Hematopoietic multipotent progenitor cell treated with erythropoietin and hydrocortisone succinate and interleukin-3 and kit ligand, for 17 days (in vitro differentiated cells): ENCODE data around the gene C4A.
"Not testable (repeated sequence)": the region's sequence is repeated elsewhere in the genome, so short reads cannot be mapped to it uniquely, and the experiment has no call there.

Experiments
- DNase-seq: peaks from one replicate; pipeline ENCODE4 v3.0.0-alpha.2; 2015; ENCODE audit warnings: low spot score

C4A gene

DNA sequence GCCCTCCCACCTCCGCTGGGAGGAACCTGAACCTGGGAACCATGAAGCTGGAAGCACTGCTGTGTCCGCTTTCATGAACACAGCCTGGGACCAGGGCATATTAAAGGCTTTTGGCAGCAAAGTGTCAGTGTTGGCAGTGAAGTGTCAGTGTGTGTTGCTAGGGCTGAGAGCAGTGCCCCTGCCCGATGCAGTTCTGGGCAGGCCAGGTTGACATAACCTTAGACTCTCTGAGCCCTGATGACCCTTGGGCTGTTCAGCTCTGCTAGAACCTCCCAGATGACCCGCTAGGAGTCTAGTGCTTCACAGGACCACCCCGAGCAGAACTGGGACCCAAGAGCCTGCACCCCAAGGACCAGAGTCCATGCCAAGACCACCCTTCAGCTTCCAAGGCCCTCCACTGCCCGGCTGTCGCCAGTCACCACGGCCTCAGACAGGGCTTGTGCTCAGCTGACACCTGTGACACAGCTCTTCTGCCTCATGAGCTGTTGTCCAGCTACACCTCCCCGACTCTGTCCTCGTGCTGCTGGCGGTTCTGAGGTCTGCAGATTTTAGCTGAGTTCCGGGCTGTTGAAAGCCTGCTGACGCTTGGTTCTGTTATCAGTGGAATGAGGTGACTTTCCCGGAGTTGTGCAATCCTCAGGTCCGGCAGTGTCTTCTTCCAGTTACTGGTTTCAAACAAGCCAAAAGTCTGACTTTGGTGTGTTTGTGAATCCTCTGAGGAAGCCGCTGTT, 53.6 kb downstream of the C4A start:
- DNase-seq, result not testable (repeated sequence)

DNA sequence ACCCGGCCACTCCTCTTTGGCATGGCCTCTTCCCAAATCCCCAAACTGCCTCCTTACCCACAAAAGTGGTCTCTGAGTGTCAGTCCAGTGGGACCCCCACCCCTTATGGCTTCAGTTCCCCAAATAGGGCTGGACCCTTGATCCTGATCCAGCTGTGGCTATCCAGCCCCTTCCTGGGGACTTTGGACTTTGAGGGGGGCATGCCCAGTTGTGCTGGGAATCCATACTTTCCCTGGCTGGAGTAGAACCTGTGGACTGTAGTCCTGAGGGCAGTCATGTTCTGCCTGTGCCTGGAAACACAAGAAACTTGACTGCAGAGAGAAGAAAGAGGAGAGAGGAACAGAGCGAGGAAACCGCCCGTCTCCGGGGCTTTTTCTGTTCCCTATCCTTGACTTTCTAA, 55.3 kb downstream of the C4A start:
- DNase-seq, result not testable (repeated sequence)

- DNase-seq, result not testable (repeated sequence)
Observed at GRCh38 chr6:32037598-32038524, 56.0 kb downstream of the C4A start, which contains the start of gene CYP21A2. CYP21A2 (plus strand) TSS chr6:32038415; CDS start chr6:32038423, 8 bp downstream.

DNA sequence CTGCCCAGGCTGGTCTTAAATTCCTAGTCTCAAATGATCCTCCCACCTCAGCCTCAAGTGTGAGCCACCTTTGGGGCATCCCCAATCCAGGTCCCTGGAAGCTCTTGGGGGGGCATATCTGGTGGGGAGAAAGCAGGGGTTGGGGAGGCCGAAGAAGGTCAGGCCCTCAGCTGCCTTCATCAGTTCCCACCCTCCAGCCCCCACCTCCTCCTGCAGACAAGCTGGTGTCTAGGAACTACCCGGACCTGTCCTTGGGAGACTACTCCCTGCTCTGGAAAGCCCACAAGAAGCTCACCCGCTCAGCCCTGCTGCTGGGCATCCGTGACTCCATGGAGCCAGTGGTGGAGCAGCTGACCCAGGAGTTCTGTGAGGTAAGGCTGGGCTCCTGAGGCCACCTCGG, 57.0 kb downstream of the C4A start:
- DNase-seq, result not testable (repeated sequence)

DNA sequence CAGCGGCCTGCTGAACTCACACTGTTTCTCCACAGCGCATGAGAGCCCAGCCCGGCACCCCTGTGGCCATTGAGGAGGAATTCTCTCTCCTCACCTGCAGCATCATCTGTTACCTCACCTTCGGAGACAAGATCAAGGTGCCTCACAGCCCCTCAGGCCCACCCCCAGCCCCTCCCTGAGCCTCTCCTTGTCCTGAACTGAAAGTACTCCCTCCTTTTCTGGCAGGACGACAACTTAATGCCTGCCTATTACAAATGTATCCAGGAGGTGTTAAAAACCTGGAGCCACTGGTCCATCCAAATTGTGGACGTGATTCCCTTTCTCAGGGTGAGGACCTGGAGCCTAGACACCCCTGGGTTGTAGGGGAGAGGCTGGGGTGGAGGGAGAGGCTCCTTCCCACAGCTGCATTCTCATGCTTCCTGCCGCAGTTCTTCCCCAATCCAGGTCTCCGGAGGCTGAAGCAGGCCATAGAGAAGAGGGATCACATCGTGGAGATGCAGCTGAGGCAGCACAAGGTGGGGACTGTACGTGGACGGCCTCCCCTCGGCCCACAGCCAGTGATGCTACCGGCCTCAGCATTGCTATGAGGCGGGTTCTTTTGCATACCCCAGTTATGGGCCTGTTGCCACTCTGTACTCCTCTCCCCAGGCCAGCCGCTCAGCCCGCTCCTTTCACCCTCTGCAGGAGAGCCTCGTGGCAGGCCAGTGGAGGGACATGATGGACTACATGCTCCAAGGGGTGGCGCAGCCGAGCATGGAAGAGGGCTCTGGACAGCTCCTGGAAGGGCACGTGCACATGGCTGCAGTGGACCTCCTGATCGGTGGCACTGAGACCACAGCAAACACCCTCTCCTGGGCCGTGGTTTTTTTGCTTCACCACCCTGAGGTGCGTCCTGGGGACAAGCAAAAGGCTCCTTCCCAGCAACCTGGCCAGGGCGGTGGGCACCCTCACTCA, 57.7 kb downstream of the C4A start:
- DNase-seq, result not testable (repeated sequence)

- DNase-seq, result not testable (repeated sequence)
Observed at GRCh38 chr6:32040299-32041049, 58.6 kb downstream of the C4A start.

DNA sequence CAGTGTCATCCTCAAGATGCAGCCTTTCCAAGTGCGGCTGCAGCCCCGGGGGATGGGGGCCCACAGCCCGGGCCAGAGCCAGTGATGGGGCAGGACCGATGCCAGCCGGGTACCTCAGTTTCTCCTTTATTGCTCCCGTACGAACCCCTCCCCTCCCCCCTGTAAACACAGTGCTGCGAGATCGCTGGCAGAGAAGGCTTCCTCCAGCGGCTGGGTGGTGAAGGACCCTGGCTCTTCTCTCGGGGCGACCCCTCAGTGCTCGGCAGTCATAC, 59.1 kb downstream of the C4A start:
- not testable (repeated sequence) for DNase-seq

- not testable (repeated sequence) for DNase-seq
Observed at GRCh38 chr6:32041385-32041784, 59.5 kb downstream of the C4A start.

- not testable (repeated sequence) for DNase-seq
Observed at GRCh38 chr6:32042276-32042675, 60.4 kb downstream of the C4A start.

GRCh38 chr6:32043589-32044380, 61.9 kb downstream of the C4A start:
- not testable (repeated sequence) for DNase-seq

DNA sequence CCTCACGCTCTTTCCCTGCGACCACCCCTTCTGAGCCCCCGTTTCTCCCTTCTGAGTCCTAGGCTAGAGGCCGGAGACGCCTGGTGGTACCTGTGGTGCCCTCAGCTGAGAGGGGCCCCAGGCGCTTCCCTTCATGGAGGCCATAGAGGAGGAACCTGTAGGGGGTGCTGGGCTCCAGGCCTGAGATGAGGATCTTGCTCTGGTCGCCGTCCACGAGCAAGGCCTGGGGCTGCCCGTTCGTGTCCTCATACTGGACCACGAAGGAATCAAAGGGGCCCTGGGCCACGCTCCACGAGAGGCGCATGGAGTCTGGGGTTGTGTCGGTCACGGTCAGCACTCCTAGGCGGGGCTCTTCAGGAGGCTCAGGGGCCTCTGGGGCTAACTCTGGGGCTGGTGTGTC, 63.1 kb downstream of the C4A start:
- not testable (repeated sequence) for DNase-seq

DNA sequence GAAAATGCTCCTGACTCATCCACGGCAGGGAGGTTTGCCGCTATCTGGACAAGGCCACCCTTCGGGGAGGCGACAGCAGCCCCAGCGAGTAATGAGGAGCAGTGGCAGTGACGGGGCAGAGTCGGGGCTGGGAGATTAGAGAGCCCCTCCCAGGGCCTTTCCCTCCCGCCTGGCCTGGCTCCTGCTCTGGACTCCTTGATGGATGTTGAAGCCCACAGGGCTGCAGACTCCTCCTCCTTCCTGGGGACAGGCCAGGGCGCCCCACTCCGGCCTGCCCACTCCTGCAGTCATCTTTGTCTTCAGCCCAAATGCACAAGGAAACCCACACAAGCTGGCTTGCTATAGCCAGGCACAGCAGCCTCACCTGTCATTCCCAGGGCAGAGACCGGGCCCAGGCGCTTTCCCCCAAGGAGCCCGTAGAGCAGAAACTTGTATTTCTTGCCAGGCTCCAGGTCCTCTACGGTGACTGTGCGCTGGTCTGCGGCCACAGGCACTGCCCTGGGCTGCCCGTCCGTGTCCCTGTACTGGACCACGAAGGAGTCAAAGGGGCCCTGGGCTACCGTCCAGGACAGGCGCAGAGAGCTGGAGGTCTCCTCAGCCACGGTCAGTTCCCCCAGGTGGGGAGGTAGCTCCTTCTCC, 64.1 kb downstream of the C4A start:
- DNase-seq, result peak; percentile 52

DNA sequence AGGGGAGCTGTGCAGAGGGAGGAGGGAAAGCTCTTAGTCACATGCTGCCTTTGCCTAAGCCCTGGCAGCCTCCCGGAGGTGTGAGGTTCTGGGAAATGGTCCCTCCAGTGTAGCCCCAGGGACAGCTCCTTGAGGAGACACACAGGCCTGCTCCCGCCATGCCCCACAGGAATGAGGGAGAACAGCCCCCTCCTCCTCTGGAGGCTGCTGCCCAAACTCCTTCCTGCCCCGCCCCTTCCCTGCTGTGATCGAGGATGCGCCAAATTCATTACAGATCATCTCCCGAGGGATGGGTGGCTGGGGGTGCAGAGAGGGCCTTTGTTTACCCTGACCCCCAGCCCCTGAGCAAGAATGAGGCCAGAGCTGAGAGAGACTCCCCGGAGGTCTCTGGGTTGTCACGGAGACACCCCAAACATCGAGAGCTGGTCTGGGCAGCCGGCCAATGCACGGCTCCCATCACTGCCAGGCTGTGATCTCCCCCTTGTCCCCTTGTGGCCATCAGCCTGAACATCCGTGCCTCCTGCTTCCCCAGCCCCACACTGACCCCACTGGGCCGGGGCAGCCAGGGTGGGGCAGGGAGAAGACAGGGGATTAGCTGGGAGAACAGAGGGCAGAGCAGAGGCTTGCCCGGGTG, 64.7 kb downstream of the C4A start:
- no peak for DNase-seq

- DNase-seq, result no peak
Observed at GRCh38 chr6:32047084-32047478, 65.2 kb downstream of the C4A start.

DNA sequence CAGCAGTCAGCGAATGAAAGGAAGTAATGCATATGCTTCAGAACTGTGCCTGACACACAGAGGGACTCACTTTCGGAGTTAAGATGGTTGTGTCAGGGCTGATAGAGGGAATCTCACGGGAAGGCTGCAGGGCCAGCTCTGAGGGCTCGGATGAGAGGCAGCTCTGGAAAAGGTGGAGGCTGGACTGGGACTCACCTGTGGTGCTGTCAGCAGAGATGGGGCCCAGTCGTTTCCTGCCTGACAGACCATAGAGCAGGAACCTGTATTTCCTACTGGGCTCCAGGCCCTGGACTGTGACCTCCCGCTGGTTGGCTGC, 65.6 kb downstream of the C4A start:
- DNase-seq, result no peak

- DNase-seq, result peak; percentile 64
Observed at GRCh38 chr6:32047855-32048766, 66.3 kb downstream of the C4A start.

DNA sequence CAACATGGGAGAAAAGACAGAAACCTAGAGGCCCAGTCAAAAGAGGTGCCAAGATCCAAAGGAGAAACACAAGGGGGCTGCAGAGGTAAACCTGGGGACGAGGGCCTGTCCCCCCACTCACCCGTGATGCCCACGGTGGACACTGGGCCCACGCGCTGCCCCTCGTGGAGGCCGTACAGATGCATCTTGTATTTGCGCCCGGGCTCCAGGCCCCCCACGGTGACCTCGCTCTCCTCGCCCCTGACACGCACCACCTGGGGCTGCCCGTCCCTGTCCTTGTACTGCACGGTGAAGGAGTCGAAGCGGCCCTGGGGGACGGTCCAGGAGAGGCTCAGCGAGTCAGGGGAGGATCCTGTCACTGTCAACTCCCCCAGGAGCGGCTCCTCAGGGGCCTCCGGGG, 67.3 kb downstream of the C4A start:
- DNase-seq, result not testable (repeated sequence)

GRCh38 chr6:32049736-32050135, 67.9 kb downstream of the C4A start:
- not testable (repeated sequence) for DNase-seq

- DNase-seq, result no peak
Observed at GRCh38 chr6:32050562-32050961, 68.7 kb downstream of the C4A start.
